Omental fat pad (tissue), 4 donors: Measurements from ENCODE around the gene ANTXRL. TPM values are rescaled to one million over a fixed set of nuclear protein-coding genes. Genes with fewer than 3 reads are reported as not detected.
"Not testable (repeated sequence)": the region's sequence is repeated elsewhere in the genome, so short reads cannot be mapped to it uniquely, and the experiment has no call there.

Source experiments
- ATAC-seq: fragments of 150-250 bp; one replicate; pipeline ENCODE4 v1.9.1; 2016; ENCODE audit warnings: mild to moderate bottlenecking, moderate library complexity; ENCODE audit not compliant: low FRiP score
- DNase-seq: peaks from one replicate; pipeline ENCODE4 v3.0.0-alpha.2; 2019; ENCODE audit warnings: low spot score
- total RNA-seq, 4 donors: library from RNA; depleted of rRNA; stranded (reverse); fragments of >200 nt; gene quantifications; one replicate each; pipeline ENCODE4 v1.1.0, GENCODE V29; 2016
- TF ChIP-seq, protein P1 (sequence below), 3 donors: fragments of 450-650 bp; IDR thresholded peaks; one replicate each; pipeline ENCODE4 v1.5.1; 2016 to 2017; ENCODE audit warnings: antibody characterized with exemption in 3 of 3, mild to moderate bottlenecking in 3 of 3, moderate library complexity in 2 of 3

The ANTXRL gene
- total RNA-seq, 4 donors from 2014 or later = not detected

DNA sequence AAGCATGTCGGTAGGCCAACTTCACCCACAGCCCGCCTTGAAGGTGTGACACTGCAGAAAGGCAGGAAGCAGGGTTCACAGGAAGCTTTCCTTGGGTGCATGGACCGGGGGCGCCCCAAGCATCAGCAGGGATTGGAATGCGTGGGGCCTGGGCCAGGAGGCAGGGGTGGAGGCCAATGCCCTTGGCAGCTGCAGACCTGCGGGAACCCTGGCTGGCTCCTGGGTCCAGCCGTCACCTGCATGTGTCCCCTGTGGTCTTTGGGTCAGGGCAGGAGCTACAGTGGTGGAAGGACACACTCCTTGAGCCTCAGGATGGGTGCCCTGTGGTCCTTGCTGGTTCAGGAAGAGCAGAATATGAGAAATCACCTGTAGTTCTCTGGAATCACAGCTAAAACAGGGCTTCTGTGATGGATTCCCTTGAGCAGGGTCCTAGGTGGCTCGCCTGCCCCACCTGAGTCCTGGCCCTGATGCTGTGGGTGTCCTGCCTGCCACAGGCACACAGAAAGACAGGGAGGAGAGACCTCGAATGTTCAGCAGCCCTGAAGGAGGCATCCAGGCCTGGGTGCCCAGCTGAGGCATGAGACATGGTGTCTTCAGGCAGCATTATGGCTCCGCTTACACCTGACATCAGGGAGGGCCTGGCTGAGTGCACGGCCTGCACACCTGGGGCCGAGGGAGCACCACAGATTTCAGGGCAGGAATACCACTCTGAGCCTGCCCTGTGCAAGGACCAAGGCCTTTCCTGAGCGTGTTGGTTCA is 15.1 kb downstream of the ANTXRL start:
- DNase-seq (no peak), ATAC-seq (no peak)
- TF ChIP-seq, protein P1, sequence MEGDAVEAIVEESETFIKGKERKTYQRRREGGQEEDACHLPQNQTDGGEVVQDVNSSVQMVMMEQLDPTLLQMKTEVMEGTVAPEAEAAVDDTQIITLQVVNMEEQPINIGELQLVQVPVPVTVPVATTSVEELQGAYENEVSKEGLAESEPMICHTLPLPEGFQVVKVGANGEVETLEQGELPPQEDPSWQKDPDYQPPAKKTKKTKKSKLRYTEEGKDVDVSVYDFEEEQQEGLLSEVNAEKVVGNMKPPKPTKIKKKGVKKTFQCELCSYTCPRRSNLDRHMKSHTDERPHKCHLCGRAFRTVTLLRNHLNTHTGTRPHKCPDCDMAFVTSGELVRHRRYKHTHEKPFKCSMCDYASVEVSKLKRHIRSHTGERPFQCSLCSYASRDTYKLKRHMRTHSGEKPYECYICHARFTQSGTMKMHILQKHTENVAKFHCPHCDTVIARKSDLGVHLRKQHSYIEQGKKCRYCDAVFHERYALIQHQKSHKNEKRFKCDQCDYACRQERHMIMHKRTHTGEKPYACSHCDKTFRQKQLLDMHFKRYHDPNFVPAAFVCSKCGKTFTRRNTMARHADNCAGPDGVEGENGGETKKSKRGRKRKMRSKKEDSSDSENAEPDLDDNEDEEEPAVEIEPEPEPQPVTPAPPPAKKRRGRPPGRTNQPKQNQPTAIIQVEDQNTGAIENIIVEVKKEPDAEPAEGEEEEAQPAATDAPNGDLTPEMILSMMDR (IDR thresholded peaks at IDR 0.05) = no peak

DNA sequence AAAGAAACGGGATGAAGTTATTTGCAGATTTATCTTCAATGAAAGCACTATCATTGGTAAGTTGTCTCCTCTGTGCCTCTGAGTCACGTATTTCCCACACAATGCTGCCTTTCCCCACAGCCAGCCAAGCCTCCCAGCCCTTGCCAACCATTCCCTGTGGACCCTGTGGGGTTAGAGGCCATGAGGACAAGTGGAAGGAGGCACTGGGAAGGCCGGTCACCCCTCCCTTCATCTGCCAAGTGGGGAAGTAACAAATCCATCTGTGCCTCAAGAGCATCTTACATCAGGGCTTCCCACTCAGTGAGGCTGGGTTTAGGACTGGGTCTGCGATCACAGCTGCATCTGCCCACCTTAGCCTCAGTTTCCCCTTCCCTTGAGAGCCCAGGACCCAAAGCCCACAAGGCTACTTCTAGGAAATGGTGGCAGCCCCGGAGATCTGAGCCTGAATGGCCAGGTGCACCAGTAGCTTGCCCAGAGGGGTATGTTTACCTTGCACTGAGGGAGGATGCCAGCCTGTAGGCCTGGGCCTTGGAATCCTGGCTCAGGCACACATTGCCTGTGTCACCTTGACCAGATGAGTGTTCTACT is 16.1 kb downstream of the ANTXRL start:
- not testable (repeated sequence) for DNase-seq, ATAC-seq

DNA sequence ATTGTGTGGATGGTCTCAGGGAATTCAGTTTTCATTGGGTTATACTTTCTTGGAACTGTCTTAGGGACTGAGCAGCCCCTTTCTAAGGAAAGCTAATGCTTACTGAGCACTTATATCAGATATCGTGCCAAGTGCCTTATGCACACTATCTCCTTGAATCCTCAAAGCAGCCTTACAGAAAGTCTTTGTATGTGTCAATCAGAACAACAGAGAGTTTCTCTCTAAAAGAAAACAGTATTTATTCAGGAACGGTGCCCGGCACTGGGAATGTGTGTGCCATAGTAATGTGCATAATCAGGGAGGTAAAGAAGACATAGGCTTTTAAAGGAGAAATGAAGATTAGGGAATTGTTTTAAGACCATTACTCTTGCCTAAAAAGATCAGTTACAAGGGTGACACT is 17.3 kb downstream of the ANTXRL start:
- DNase-seq = no peak
- TF ChIP-seq, protein P1 (IDR thresholded peaks at IDR 0.05) = no peak
- ATAC-seq = no peak

DNA sequence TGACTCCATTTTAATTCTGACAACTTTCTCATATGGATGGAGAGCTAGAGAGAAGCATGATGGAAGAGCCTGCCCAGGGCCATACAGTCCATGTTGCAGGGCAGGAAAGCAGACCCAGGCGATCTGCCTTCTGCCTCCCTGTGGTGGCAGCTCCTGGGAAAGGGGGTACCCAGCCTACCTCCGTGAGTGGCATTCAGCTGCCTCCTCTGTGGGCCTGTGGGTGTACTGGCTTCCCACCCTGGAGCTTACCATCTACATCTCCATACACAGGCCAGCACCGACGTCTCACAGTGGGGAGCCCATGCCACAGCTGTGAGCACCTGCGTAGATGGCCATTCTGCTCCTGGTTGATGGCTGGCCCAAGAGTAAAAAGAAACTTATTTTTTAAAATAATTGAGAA is 17.9 kb downstream of the ANTXRL start:
- not testable (repeated sequence) for ATAC-seq

DNA sequence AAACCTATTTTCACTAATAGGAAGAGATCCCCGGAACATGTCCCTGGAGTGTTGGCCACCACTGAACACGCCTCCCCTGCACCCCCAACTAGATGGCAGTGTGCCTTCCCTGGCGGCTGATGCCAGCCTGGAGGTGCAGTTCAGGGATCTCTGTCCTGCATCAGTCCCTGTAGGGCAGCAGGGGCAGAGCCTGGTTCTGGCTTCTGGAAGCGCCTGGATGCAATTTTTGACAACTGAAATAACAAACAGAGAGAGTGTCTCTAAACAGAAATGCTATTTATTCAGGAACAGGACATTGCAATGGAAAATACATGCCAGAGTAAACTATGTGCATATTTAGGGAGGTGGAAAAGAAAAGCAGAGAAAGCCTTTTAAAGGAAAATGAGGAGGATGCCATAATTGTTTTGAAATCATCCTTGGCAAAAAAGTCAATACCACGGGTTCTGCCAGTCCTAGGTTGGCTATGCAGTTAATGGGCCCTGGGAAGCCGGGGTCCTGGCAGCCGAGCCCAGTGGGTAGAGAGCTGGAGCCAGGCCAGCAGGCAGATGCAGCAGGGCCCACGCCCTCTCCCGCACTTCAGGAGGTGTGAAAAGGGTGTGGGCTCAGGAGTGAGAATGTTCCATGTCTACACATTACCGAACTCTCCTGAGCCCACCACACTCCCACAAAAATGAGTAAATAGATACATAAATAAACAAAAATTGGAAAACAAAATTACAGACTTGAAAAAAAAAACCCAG is 18.5 kb downstream of the ANTXRL start:
- TF ChIP-seq, protein P1 (IDR thresholded peaks at IDR 0.05) = no peak
- no peak for DNase-seq
- ATAC-seq = no peak

More for the DNA sequence above, 17.9 kb downstream of the ANTXRL start:
- not testable (repeated sequence) for DNase-seq

DNA sequence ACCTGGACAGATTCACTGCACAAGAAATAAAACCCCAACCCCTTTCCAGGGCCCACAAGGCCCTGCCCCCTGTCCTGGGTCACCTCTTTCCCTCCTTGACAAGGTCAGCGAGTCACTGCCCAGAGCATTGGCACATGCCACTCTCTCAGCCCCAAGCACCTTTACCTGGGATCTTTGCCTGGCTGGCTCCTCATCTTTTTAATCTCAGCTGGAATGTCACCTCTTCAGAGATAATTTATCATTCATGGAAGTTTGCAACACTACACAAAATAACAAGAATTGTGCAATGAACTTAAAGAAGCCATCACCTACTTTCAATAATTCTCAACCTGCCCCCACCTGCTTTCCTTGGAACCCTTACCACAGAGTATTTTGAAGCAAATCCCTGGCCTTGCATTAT is 19.2 kb downstream of the ANTXRL start:
- no peak for ATAC-seq
- TF ChIP-seq, protein P1 (IDR thresholded peaks at IDR 0.05) = no peak
- no peak for DNase-seq

DNA sequence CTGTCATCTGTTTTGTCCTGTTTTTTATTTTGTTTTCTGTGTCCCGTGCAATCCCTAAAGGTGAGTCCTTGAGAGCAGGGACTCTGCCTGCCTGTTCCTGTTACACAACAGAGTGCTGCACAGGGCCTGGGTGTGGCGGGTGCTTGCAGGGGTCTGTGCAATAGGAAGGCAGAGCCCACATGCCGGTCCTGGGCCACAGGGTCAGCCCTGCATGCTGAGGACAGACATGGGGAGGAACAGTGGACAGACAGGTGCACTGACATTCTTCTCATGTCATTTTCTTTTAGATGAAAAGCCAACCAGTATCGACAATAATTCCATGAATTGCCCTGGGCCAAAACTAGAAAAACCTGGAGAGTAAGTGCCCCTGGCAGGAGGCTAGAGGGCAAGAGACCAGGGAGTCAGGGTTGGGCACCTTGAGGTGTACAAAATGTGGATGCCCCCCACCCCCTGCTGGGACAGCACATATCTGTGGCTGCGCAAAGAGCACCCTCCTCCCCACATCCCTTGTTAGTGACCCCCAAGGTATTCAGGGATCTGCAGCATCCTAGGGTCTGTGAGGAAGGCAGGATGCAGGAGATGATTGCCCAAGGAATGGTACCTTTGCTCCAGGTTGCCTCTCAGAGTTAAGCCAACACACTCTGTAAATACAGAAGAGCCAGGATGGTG is 19.9 kb downstream of the ANTXRL start:
- DNase-seq (no peak), ATAC-seq (no peak)
- TF ChIP-seq, protein P1 (IDR thresholded peaks at IDR 0.05) = no peak
